MV-4-11 (cell line): ENCODE measurements around the gene SPTB.

ENCODE experiments used
- DNase-seq: peaks from one replicate; lab custom pipeline; 2025; lab: John Stamatoyannopoulos, UW

Gene SPTB

DNA sequence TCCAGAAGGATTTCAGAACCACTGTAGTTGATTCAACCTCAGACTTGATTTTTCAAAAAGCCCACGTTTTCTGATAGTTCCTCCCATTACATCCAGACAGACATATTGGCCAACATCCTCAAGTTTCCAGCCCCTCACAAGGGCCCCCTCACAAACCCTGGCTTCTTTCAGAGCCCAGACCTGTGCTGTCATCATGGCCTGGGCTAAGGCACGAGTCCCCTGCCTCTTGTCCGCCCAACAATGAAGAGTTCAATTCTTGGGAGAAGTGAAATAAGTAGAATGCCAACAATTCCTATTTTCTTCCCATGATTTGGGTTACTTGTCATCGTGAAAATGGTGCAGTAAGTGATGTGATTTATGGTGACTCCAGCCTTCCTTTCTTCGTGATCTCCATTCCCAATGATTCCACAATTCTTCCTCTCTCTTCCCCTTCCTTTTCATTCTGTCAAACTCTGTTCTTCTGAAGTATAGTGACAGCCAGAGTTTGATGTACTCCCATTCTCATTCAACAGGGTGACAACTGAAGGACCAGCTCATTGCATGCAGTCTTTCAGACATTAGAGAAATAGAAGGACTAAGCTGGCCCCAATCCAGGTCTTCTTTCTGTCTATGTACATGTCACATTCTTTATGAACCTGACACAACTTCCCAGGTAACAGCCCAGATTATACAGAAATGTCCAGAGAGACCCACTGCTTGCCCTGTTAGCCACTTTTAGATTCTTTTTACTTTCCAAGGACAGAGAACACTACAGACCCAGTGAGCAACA lies 29.2 kb downstream of the SPTB start:
- no peak for DNase-seq

- no peak for DNase-seq
Observed at GRCh38 chr14:64849940-64850339, 29.8 kb downstream of the SPTB start.

DNA sequence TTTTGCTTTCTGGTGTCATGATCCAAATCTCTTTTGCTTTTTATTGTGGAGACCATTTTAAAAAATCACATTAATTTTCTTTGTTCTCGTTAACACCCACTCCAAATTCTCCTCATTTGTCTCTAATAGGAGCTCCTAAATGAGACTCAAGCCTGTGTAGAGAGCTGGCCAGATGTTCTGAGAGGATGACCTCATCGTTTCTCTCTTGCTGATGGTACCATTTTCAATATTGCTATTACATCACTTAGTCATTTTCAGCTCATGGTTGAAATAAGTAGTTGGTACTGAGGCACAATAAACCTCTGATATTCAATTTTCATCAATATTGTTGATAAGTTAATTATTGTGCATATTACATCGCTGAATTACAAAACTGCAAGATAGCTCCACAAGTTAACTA lies 31.5 kb downstream of the SPTB start:
- no peak for DNase-seq

- no peak for DNase-seq
Observed at GRCh38 chr14:64846319-64846718, 33.4 kb downstream of the SPTB start.

GRCh38 chr14:64845878-64846277 lies 33.8 kb downstream of the SPTB start:
- no peak for DNase-seq

- DNase-seq, result no peak
Observed at GRCh38 chr14:64844969-64845536, 34.7 kb downstream of the SPTB start.

GRCh38 chr14:64844272-64844671 lies 35.4 kb downstream of the SPTB start:
- peak; percentile 90 for DNase-seq

- no peak for DNase-seq
Observed at GRCh38 chr14:64843548-64843947, 36.2 kb downstream of the SPTB start.

- DNase-seq, result no peak
Observed at GRCh38 chr14:64841772-64842750, 37.6 kb downstream of the SPTB start.

DNA sequence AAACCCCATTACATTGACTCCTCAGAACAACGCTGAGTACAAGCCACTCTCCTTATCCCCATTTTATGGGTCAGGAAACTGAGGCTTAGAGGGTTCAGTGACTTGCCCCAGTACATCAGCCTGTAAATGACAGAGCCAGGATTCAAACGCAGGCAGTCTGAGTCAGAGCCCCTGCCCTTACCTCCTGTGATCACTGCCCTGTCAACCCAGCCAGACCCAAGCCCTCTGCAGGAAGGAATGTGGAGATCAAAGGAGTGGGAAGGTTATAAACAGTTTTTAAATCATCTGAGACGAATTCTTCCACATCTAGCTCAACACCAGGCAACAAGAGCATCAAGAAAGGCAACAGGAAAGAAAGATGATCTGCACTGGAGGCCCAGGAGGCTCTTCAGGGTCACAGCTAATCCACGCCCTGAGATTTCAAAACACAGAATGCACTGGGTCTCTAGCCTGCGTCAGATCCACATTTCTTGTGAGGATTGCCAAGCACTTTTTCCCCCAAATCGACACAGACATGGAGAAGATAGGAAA lies 38.5 kb downstream of the SPTB start:
- peak; percentile 11 for DNase-seq

GRCh38 chr14:64838656-64839055 lies 41.1 kb downstream of the SPTB start:
- no peak for DNase-seq

DNA sequence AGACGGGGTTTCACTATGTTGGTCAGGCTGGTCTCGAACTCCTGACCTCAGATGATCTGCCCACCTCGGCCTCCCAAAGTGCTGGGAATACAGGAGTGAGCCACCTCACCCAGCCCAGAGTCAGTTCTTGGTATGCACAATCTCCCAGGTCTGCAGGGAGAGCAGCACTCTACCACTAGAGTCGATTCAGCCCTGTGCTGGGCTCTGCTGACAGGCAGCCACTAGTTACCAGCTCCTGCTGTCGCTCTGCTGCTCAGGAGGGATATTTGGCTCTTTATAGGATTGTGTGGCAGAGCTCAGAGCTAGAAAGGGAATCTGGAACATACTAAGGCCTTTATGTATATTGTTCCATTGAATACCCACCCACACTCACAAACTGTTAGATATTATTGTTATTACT lies 44.3 kb downstream of the SPTB start:
- DNase-seq, result no peak

GRCh38 chr14:64834965-64835364 lies 44.7 kb downstream of the SPTB start:
- no peak for DNase-seq

DNA sequence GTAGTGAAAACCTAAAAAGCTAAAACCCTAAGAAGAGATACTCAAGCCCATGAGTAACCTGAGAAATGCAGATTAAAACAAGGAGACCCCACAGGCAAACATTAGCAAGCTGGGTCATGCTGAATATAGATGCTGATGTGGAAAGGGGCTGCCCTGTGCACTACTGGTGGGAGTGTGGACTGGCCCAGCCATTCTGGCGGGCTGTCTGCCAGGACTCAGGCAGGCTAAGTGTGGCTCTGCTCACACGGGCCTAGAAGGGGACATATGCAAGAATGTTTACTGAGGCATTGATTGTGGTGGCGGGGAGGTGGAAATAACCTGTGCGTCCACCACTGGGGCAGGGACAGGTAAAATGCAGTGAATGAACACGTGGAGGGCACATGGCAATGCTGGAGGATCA lies 48.3 kb downstream of the SPTB start:
- no peak for DNase-seq

GRCh38 chr14:64830961-64831360 lies 48.7 kb downstream of the SPTB start:
- DNase-seq, result peak; percentile 53

DNA sequence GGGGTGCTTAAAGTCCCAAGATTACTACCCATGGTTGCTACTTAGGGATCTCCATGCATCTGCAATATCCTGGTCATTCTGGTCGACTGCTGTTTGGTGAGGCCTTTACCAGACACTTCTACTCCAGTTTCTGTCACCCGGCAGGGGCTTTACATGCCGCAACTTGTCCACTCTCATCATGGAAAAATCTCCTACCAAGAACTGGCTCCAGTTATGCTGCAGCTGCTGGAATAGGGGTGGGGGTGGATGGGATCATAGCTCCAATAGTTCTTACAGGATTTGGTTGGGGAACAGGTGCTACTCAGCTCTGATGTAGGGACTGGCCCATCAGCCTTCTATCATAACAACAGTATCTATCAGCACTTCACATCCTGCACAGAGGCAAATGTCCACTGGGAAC lies 51.6 kb downstream of the SPTB start:
- no peak for DNase-seq

- DNase-seq, result peak; percentile 99
Observed at GRCh38 chr14:64826845-64827244, 52.9 kb downstream of the SPTB start.

DNA sequence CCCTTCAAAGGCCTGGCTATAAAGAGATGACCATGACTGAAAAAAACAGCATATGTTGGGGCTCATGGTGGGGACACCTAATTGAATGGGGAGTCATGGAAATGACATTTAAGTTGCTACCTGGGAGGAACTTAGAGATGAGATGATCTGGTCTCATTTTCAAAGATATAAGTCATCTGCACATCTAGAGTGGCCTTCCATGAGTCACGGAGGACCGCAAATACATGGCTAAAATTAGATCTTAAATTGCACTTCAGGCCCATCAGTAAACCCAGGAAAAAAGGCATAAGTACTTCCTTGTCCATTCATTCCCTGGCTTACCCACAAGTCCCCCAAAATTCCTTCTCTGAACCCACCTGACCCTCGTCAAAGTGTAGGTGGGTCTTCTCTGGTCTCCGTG lies 53.4 kb downstream of the SPTB start:
- peak; percentile 78 for DNase-seq

DNA sequence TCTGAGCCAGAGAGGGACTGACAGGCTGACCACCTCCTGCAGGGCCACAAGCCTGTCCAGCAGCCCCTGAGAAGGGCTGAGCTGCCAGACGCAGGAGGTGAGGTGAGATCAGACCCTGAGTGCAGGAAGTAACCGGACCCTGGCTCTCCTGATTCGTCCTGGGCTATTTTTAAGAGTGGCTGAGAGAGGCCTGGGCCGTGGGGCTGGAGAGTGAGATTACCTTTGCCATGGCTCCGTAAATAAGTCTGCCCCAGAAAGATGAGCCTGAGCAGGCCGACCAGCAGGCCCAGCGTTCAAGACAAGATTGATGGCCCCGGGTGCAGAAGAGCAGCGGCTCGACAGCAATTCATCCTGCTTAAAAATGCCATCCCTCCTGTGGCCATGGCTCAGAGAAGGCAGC lies 54.2 kb downstream of the SPTB start:
- no peak for DNase-seq

DNA sequence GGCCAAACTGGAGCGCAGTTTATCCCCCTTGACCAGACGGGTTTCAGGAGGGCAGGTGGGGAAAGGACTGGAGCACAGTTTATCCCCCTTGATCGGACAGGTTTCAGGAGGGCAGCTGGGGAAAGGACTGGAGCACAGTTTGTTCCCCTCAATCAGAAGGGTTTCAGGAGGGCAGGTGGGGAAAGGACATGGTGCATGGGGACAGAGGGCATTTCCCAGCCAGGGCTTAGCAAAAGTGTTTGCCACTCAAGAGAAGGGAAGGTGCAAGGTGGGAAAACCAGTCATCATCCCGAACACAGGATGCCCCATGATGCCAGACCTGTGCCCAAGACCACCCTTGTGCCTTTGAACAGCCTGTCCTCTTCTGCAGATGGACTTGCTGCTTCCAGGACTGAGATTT lies 54.7 kb downstream of the SPTB start:
- no peak for DNase-seq

DNA sequence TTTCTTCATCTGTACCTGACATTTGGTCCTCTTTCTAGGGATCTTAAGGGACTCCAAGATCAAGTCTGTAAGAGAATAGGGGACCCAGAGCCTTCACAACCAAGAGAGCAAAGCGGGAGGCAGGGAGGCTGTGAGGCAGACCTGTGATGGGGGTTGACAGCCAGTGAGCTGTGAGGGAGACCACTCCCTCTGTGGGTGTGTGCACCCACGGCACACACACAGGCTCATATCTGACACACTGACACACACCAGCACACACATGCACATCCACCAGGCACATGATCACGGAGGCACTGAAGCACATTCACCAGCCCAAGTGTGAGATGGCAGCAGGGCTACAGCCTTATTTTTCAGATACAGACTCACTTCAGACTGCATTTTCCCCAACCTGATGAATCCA lies 55.2 kb downstream of the SPTB start:
- no peak for DNase-seq

- peak; percentile 60 for DNase-seq
Observed at GRCh38 chr14:64823305-64823861, 56.3 kb downstream of the SPTB start.
